CMK (cell line): Measurements from ENCODE around the gene NDFIP1.
"Not testable (repeated sequence)": the region's sequence is repeated elsewhere in the genome, so short reads cannot be mapped to it uniquely, and the experiment has no call there.

ENCODE experiments used
- DNase-seq: peaks from one replicate; pipeline ENCODE4 v3.0.0-alpha.2; 2010; ENCODE audit warnings: low read depth

The NDFIP1 gene

DNA sequence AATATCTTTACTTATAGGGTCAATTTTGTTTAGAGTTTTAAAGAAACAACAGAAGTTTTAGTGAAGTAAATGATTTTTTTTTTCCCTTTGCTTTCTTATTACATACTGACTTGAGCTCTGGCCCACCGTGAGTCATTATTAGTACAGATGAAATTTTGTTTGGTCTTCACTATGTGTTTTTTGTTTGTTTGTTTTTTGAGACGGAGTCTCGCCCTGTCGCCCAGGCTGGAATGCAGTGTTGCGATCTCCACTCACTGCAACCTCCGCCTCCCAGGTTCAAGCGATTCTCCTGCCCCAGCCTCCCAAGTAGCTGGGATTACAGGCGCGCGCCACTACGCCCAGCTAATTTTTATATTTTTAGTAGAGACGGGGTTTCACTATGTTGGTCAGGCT is 45.9 kb downstream of the NDFIP1 start:
- not testable (repeated sequence) for DNase-seq

- no peak for DNase-seq
Observed at GRCh38 chr5:142156839-142157463, 48.4 kb downstream of the NDFIP1 start.

- no peak for DNase-seq
Observed at GRCh38 chr5:142159354-142159753, 50.8 kb downstream of the NDFIP1 start.

DNA sequence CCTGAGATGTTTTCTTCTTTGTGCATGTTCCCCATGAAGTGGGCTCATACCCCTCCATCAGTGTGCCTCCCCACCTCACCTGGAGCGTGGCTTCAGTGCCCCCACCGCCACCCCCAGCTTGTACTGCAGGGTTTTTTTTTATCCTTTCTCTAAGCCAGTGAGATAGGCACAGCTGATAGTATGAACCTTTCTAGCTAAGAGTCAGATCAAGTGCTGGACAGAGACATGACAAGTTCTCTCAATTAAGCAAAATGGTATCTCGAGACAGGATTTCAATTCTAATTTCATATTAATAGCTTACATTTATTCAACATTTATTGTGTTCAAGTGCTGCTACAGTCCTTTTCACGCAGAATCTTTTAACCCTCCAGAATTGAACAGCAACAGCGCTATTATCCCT is 55.7 kb downstream of the NDFIP1 start:
- DNase-seq, result no peak

DNA sequence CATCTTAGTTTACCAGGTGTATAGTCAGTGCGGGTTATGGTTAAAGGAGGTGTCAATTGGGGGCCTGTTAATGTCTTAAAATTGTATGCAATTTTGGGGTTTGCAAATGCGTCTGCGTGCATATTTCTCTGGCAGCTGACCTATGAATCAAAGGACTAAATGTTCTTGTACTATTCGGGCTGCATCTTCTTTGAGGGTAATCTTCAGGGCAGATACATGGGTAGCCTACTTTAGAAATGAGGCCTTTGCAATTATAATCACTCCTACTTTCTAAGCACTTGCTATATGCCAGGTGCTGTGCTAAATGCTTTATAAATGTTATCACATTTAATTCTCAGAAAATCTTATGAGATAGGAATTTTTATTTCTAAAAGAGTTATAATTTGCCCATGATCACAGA is 58.2 kb downstream of the NDFIP1 start:
- no peak for DNase-seq

GRCh38 chr5:142167458-142167857 is 58.9 kb downstream of the NDFIP1 start:
- no peak for DNase-seq

DNA sequence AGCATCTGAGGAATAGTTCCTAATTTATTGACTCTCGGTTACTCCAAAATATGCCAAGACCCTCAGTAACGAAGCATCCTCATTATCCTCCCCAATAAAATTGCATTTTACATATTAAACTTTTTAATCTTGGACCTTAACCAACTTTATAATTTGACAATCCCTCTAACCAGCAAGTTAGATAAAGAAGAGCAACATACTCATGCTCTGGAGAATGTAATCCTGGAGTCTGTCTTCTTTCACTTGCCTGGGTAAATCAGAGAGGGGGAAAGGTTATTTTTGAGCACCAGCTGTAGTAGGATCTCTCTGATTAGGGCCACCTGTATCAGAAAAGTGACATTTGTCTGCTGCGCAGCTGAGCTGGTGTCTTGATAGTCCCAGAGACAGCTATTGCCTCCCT is 59.8 kb downstream of the NDFIP1 start:
- no peak for DNase-seq

DNA sequence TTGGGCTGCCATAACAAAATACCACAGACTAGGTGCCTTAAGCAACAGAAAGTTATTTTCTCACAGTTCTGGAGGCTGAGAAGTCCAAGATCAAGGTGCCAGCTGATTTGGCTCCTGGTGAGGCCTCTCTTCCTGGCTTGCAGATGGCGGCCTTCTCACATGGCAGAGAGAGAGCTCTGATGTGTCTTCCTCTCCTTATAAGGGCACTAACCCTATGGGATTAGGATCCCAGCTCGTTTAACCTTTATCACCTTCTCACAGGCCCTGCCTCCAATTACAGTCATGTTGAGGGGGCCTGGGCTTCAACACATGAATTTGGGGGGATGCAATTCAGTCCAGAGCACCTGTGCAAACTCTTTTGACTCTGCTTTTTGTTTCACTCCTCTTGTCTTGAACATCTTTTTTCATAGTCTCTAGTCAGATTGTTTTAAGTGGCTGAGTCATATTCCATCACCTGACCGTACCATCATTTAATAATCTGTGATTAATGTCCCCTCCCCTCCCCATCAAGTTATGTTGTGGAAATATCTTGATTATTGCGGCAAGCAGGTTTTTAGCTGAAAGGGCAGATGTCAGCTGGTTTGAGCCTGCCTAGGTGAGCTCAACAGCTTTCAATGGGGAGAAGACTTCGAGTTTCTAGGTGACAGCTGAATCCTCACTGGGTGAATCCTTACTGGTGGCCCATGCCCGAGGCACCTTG is 61.8 kb downstream of the NDFIP1 start:
- no peak for DNase-seq

DNA sequence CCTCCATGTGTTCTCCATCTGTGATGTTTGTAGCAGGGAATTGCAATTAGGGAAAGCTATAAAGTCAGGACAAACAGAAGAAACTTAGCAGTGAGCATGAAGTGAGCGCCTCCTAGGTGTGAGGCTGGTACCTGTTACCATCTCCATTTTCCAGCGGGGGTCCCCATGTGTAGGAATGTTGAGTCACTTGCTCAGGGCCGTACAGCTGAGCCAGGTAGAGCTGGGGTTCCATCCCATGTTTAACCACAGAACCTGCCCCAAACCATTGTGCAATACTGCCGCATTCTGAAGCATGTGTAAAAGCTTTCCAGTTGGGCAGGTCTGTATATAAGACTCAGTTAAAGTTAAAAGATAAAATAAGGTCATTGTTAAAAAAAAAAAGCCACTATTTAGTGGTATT is 62.7 kb downstream of the NDFIP1 start:
- no peak for DNase-seq

DNA sequence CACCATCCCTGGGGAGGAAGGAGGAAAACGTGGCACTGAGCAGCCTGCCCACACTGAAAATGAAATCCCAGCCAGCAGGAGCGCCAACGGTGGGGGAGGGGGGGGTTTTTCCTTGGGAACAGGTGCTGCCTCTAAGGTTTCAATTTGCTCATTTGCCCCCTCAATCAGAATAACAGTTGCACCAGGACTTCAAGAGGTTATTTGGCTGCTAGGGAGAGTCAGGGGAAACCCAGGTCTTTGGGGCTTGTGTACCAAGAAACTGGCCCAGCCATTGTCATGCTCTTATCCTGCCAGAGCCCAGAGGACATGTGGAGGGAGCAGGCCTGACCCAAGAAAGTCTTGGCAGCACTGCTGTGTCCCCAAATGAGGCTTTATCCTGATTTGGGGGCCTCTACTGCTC is 66.5 kb downstream of the NDFIP1 start:
- DNase-seq, result no peak

- no peak for DNase-seq
Observed at GRCh38 chr5:142175461-142176142, 67.0 kb downstream of the NDFIP1 start.

DNA sequence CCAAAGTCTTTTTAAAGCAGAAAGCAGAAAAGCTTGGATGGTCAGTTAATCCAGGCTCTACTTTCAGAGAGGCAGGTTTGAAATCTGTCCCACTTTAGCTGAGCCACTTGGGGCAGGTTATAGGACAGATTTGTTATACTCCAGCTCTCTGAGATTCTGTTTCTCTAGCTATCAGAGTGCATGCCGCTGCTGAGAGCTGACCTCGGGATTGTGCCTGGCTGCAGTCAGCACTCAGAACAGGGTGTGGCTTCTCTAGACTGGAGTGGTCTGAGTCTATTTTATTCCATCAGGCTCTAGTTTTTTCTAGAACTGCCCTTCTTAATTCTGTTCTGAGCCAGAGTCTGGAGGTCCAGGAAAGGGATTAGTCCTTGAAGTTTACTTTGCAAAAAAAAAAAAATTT is 67.7 kb downstream of the NDFIP1 start:
- no peak for DNase-seq

DNA sequence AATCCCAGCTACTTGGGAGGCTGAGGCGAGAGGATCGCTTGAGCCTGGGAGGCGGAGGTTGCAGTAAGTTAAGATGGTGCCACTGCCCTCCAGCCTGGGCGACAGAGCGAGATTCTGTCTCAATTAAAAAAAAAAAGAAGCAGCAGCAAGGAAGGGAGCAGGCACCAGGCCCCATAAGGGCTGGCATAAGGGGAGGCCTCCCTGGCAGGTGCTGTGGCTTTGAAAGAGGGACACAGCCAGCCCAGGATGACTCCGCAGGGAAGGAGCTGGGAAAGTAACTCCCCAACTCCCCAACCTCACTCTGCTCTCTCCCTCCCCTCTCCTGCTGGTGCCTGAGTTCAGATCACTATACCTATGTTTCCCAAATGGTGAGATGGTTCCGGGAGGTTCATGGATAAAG is 70.1 kb downstream of the NDFIP1 start:
- no peak for DNase-seq

- no peak for DNase-seq
Observed at GRCh38 chr5:142179776-142180387, 71.3 kb downstream of the NDFIP1 start.

DNA sequence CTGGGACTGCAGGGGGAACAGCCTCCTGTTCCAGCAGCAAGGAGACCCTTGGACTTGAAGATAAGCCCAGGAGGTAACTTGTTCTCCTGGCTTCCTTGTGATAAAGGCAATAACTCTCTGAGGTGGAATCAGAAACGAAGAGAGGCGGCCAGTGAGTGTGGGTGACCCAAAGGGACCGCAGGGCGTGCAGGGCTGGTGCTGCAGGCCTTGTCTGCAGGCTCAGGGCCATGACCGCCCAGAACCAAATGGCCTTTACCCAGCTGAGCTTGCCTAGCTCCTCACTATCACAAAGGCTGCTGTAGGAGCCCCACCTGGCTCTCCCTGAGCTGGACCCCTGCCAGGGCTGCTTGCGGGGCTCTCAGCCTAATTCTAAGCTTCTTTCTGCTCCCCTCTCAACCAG is 72.5 kb downstream of the NDFIP1 start:
- no peak for DNase-seq

DNA sequence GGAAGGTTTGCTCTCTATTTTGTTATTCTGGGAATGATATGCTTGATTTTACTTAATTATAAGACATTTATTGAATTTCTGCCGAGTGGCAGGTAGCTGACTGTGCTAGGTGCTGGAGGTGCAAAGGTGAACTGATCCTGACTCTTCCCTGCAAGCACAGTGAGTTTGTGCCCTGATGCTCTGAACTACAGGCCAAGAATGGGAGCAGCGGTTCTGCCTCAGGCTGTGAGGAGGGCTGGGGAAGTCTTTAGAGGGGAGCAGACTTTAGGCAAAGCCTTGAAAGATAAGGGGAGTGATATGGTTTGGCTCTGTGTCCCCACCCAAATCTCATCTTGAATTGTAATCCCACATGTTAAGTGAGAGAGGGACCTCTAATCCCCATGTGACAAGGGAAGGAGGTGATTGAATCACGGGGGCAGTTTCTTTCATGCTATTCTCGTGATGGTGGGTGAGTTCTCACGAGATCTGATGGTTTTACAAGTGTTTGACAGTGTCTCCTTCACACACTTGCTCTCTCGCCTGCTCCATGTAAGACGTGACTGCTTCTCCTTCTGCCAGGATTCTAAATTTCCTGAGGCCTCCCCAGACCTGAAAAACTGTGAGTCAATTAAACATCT is 73.1 kb downstream of the NDFIP1 start:
- DNase-seq, result no peak

DNA sequence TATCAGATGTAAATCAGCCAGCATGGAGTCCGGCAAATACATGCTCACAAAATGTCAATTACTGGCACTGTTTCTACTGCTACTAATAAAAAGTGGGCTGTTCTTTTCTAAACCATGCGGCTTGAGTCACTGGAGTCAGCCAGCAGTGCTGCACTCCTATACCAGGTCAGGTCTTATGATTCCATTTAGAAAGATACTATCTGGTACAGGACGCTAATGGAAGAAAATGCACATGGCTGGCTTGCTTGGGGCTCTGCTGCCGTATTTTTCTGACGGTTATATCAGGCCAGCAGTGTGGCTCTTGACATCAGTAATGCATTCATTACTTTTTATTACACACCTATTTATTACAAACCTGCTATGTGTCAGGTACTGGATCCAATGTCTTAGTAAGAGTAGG is 74.3 kb downstream of the NDFIP1 start:
- DNase-seq, result no peak

GRCh38 chr5:142183561-142183960 is 75.0 kb downstream of the NDFIP1 start:
- DNase-seq, result no peak

DNA sequence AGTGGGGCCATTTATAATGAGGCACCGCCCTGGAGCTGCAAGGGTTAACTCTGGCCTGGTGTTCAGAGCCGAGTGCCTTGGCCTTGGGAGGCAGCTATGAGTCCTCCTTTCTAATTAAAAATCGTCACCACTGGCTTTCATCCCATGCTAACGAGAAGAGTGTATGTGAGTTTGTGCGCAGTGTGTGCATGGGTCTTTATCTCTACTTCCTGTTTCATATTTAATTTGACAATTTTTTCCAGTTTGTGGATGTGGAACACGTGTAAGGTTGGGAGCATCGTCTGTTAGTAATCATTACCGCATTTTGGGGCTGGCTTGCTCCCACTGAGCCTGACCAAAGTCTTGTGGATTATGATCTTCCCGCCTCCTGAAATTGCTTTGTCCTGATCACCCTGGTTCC is 76.4 kb downstream of the NDFIP1 start:
- no peak for DNase-seq

- DNase-seq, result no peak
Observed at GRCh38 chr5:142186514-142186856, 77.9 kb downstream of the NDFIP1 start.

DNA sequence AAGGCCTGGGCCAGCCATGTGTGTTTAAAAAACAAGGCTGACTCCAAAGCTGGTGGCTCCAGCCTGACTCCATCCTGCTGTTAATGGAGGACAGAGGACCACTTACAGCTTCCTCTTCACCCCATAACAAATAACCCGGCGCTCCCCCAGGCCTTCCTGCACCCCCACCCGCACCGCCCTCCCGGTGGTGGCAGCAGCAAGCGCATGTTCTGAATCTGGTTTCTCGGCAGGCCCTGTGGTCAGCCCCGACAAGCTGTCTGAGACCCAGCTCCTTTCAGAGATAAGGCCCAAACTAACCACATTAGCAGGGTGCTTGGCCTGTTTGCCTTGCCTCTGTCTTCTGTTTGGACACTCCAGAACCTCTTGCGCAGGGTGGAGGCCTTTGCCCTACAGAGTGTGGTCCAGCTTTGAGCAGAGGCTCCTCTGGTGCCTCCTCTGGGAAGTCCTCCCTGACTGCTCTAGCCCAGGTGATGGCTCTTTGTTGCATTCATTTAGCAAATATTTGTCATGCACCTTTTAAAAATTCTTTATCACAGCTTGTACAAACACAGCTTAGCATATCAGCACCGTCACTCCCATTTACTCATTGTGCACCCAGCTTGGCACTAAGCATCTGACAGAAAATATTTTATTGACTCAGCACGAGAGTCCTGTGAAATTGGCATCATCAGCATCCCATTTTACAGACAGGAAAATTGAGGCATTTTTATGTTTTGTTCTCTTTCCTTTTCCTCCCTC is 78.4 kb downstream of the NDFIP1 start:
- peak; percentile 76 for DNase-seq

- not testable (repeated sequence) for DNase-seq
Observed at GRCh38 chr5:142188691-142189090, 80.1 kb downstream of the NDFIP1 start.
